ENCODE data around the gene TMEM170B. TPM values are rescaled to one million over a fixed set of nuclear protein-coding genes. Genes with fewer than 3 reads are reported as not detected.

The TMEM170B gene
- total and polyA plus RNA-seq, 2 of the 8 experiments (the other 6 are each of a cell fraction or from before 2014, with no cell fraction given) = 0.80 to 4.3 TPM

- TF ChIP-seq POLR2A (IDR thresholded peaks at IDR 0.05; ENCODE audit: control extremely low read depth in 1 of 2, low read depth in 2 of 2, low read length in 2 of 2) (no peak), CREB1 (IDR thresholded peaks at IDR 0.05) (no peak), EGR1 (IDR thresholded peaks at IDR 0.05; ENCODE audit: borderline replicate concordance, low read depth, low read length) (no peak), SUZ12 (IDR thresholded peaks at IDR 0.05; ENCODE audit: low read length) (no peak), USF2 (IDR thresholded peaks at IDR 0.05; ENCODE audit: low read length) (no peak), RAD21 (IDR thresholded peaks at IDR 0.05 in 1 of 2, conservative IDR thresholded peaks at IDR 0.05 in 1 of 2; ENCODE audit: low read depth in 2 of 2, low read length in 2 of 2) (no peak), SRF (IDR thresholded peaks at IDR 0.05; ENCODE audit: low read depth, low read length) (no peak)
Measured at GRCh38 chr6:11490996-11491395, 46.6 kb upstream of the TMEM170B start (continued).
